AG09309 (cell line): ENCODE data around the gene NRXN3.

ENCODE experiments used
- DNase-seq: peaks from one replicate; pipeline ENCODE4 v3.0.0-alpha.2; 2010; ENCODE audit warnings: low read depth
- H3K4me3 ChIP-seq: 2 replicates; pipeline ENCODE4 v1.5.1; 2011; ENCODE audit warnings: mild to moderate bottlenecking, low read depth, low read length, moderate library complexity; ENCODE audit not compliant: control insufficient read depth
- TF ChIP-seq, protein P1 (sequence below): IDR thresholded peaks from 2 replicates; pipeline ENCODE4 v1.5.1; 2011; ENCODE audit warnings: mild to moderate bottlenecking, low read depth, low read length, inconsistent platforms; ENCODE audit not compliant: insufficient read depth, control insufficient read depth; ENCODE audit errors: missing control alignments

Gene NRXN3

DNA sequence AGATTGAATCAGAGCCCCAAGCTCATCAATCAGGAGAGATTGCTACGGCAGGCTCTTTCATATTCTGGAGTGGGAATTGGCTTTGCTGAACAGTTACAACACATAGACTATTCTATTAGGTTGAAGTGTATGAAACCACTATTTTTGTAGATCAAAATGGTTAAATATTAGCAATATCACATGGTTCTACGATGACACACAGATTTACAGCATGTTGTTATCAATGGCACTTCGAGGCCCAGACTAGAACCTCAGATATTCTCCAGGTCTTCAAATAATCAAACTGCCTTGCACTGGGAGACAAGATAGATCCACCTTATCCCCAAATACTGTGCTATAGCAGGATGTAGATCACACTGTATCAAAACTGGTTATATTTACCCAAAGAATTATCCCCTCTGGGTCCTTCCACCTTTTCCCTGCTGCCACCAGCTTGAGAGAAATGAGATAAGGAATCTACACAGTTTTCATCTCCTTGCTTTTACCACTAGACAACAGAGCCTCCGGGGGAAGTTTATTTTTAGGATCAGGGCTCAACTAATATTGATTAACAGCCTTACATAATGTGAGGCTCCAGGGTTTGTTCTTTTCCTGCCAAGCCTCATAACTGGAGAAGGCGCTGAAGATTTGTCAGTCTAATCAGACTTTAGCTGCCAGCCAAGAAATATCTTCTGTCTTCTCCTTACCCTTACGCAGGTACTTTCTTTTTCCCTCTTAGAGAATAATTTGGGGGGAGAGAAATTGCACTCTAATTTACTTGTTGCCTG lies 1534.1 kb downstream of the NRXN3 start:
- H3K4me3 ChIP-seq = no peak overlapping the region
- TF ChIP-seq, protein P1, sequence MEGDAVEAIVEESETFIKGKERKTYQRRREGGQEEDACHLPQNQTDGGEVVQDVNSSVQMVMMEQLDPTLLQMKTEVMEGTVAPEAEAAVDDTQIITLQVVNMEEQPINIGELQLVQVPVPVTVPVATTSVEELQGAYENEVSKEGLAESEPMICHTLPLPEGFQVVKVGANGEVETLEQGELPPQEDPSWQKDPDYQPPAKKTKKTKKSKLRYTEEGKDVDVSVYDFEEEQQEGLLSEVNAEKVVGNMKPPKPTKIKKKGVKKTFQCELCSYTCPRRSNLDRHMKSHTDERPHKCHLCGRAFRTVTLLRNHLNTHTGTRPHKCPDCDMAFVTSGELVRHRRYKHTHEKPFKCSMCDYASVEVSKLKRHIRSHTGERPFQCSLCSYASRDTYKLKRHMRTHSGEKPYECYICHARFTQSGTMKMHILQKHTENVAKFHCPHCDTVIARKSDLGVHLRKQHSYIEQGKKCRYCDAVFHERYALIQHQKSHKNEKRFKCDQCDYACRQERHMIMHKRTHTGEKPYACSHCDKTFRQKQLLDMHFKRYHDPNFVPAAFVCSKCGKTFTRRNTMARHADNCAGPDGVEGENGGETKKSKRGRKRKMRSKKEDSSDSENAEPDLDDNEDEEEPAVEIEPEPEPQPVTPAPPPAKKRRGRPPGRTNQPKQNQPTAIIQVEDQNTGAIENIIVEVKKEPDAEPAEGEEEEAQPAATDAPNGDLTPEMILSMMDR = no peak
- DNase-seq = no peak

DNA sequence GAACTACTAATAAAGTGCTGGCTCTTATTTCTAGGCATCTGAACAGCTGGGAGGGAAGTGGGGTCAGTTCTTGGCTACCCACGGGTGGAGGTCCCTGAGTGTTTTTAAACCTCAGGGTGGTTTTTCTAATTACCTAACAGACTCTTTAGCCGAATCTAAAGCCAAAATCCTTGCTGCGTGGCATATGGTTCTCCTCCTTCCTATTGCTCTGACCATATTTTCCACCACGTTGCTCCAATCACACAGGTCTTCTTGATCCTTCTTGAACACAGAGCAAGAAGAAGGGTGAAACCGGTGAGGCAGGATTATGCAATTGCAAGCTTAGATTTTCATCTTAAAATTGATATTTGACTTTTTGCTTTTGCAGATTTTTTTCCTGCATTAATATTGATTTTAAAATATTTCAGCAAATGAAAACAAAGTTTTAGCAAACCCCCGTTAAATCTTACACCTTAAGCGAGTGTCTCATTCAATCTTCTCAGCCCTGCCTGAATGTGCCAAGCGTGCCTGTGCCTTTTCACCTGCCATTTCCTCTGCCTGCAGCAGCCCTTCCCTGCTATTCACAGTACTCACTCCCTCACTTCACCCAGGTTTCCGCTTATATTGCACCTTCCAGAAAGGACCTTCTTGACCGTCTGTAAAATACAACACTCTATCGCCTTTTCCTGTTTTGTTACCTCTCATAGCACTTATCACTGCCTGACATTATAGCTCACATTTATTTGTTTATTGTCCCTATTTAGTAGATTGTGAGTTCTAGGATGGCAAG lies 1535.1 kb downstream of the NRXN3 start:
- no peak for DNase-seq
- H3K4me3 ChIP-seq = no peak overlapping the region
- TF ChIP-seq, protein P1 = no peak

DNA sequence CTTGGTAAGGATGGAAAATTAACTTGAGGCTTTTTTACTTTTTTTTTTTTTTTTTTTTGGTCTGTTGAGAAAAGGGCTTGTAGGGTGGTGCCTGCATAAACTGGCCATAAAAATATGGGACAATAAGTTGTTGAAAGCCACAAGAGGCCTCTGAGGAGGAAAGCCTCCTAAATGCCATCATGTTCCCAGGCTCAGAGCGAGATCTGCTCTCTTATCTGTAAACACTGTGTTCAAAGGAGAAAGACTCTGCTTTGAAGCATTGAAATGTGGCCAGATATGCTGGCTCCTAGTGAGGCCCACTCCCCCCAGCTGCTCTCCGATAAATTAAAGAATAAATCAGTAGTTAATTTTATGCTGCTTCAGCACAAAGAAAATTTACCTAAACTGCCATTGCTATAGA lies 1536.2 kb downstream of the NRXN3 start:
- TF ChIP-seq, protein P1 = no peak
- no peak overlapping the region for H3K4me3 ChIP-seq
- no peak for DNase-seq

DNA sequence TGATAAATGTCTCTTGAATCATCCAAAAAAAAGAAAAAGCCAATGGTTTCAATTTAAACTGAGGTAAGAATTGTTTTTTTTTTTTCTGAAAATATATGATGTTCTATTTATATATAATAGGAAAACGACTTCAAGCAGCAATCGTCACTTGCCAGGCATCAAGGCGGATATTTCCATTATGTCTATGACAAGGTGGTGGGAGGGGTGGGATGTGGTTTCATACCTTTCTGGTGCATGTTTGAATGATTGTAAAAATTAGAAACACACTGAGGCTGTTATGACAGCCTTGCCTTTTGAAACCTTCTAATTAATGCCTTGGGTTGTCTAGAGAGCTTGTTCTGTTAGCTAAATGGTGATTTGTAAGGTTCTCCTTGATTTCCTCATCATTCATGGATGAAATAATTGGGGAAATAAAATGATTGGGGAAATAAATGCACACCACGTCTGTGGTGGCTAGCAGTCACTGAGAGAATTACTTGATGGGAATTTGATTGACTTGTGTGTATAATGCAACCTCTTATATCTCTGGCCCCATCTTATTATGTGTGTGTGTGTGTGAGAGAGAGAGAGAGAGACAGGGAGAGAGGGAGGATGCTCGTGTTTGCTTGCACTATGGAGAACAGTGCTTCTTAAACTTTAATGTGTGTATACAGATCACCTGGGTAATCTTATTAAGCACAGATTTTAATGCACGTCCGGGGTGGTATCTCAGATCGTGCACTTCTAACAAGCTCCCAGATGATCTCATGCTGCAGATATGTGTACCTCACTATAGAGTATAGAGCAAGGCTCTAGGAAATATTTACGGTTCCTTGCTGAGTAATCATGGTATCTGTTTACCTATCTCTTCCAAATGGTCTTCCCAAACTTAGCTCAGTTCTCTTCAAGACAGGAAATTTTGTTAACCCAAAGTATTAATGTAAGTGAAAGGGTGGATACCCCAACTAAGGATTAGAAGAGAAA lies 1538.5 kb downstream of the NRXN3 start:
- no peak overlapping the region for H3K4me3 ChIP-seq
- TF ChIP-seq, protein P1 = no peak
- DNase-seq = no peak

DNA sequence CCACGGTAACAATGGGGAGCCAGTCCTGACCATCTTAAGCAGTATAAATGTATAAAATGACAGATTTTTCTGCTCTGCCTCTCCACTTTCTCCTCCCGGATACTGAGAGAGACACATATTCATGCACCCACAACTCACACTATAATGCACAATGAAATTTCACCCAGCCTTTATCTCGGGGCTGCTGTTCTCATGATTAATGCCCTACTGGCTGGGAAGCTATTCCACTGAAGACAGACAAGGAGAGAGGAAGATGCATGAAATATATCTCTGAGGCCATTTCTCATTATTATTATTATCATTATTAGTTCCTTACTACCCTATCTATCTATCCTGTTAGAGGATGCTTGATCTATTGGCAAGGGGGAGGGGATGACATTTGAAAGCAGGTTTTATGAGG lies 1539.4 kb downstream of the NRXN3 start:
- no peak for DNase-seq
- TF ChIP-seq, protein P1 = no peak

DNA sequence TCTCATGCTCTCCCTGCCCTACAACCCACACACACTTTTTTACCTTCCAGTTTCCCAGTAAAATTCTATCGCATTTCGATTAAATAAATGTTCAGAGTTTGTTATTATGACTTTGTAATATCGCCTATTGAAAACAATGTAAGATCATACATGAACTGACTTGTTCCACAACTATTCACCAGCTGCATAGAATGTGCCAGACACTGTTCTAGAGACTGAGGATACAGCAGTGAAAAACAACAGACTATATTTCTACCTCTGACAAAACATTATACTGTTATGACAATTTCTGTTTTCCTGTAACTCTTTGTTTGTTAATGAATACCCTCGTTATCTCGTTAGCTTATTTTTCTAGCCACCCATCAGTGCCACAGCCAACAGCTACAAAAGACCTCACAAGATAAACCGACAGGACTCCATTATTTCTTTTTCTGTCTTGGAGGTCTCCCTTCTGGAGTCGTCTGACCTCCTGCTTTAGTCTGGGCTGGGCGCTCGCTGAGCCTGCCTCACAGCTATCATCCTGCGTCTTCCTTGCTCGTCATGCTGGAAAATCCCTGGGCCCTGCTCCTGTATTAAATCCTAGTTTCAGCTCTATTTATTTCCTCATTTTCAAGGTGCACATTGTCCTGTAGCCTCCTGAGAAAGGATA lies 1542.3 kb downstream of the NRXN3 start:
- TF ChIP-seq, protein P1 = no peak
- no peak for DNase-seq
- H3K4me3 ChIP-seq = no peak overlapping the region

More for the DNA sequence above, 1539.4 kb downstream of the NRXN3 start:
- no peak overlapping the region for H3K4me3 ChIP-seq
